ENCODE results near the gene CDKL5.

The CDKL5 gene

GRCh38 chrX:18692541-18692940, 267.1 kb downstream of the CDKL5 start:
- H3K9ac ChIP-seq (ENCODE audit: low read length), result no peak overlapping the region
- no peaks in the 10 kb centered on the region for H3K36me3 ChIP-seq (replicated peaks; ENCODE audit: low read depth, low read length)
- no peaks in the 10 kb centered on the region for H3K27me3 ChIP-seq (ENCODE audit: low read depth, low read length)
- no peaks in the 10 kb centered on the region for H3K9me3 ChIP-seq (ENCODE audit: insufficient read depth, low read length)
- H3K79me2 ChIP-seq (ENCODE audit: low read length), result no peaks in the 10 kb centered on the region
- H3K4me1 ChIP-seq (ENCODE audit: low read length), result no peaks in the 10 kb centered on the region
- TF ChIP-seq CTCF (IDR thresholded peaks at IDR 0.05; ENCODE audit: low read depth, low read length) (no peak), EZH2phosphoT487 (IDR thresholded peaks at IDR 0.05; ENCODE audit: low read depth) (no peak)
- H4K20me1 ChIP-seq (ENCODE audit: insufficient read depth, low read length), result no peaks in the 10 kb centered on the region
- no peak overlapping the region for H2AFZ ChIP-seq (ENCODE audit: low read depth, low read length)
- no peak overlapping the region for H3K4me3 ChIP-seq (ENCODE audit: low read length)
- H3K4me2 ChIP-seq (ENCODE audit: low read length), result no peak overlapping the region
- H3K27ac ChIP-seq (ENCODE audit: low read length), result no peak overlapping the region

- Histone ChIP-seq H3K27me3 (ENCODE audit: low read depth, low read length) (no peaks in the 10 kb centered on the region), H3K9me3 (ENCODE audit: insufficient read depth, low read length) (no peaks in the 10 kb centered on the region), H3K4me3 (ENCODE audit: low read length) (no peak overlapping the region), H3K4me1 (ENCODE audit: low read length) (no peaks in the 10 kb centered on the region), H3K27ac (ENCODE audit: low read length) (no peak overlapping the region), H3K79me2 (ENCODE audit: low read length) (no peaks in the 10 kb centered on the region), H3K4me2 (ENCODE audit: low read length) (no peak overlapping the region), H2AFZ (ENCODE audit: low read depth, low read length) (no peak overlapping the region), H4K20me1 (ENCODE audit: insufficient read depth, low read length) (no peaks in the 10 kb centered on the region), H3K9ac (ENCODE audit: low read length) (no peak overlapping the region), H3K36me3 (replicated peaks; ENCODE audit: low read depth, low read length) (no peaks in the 10 kb centered on the region)
- TF ChIP-seq EZH2phosphoT487 (IDR thresholded peaks at IDR 0.05; ENCODE audit: low read depth), result no peak
- no peak for TF ChIP-seq CTCF (IDR thresholded peaks at IDR 0.05; ENCODE audit: low read depth, low read length)
Measured at GRCh38 chrX:18696653-18697052, 271.2 kb downstream of the CDKL5 start.

- H3K4me1 ChIP-seq (ENCODE audit: low read length), result no peaks in the 10 kb centered on the region
- H3K4me3 ChIP-seq (ENCODE audit: low read length), result no peak overlapping the region
- H2AFZ ChIP-seq (ENCODE audit: low read depth, low read length), result no peak overlapping the region
- H3K9me3 ChIP-seq (ENCODE audit: insufficient read depth, low read length), result no peaks in the 10 kb centered on the region
- no peaks in the 10 kb centered on the region for H4K20me1 ChIP-seq (ENCODE audit: insufficient read depth, low read length)
- TF ChIP-seq CTCF (IDR thresholded peaks at IDR 0.05; ENCODE audit: low read depth, low read length) (no peak), EZH2phosphoT487 (IDR thresholded peaks at IDR 0.05; ENCODE audit: low read depth) (no peak)
- H3K27me3 ChIP-seq (ENCODE audit: low read depth, low read length), result no peaks in the 10 kb centered on the region
- no peak overlapping the region for H3K27ac ChIP-seq (ENCODE audit: low read length)
- H3K9ac ChIP-seq (ENCODE audit: low read length), result no peak overlapping the region
- no peaks in the 10 kb centered on the region for H3K79me2 ChIP-seq (ENCODE audit: low read length)
- H3K36me3 ChIP-seq (replicated peaks; ENCODE audit: low read depth, low read length), result no peaks in the 10 kb centered on the region
- H3K4me2 ChIP-seq (ENCODE audit: low read length), result no peak overlapping the region
Measured at GRCh38 chrX:18698737-18699650, 273.6 kb downstream of the CDKL5 start.

GRCh38 chrX:18701621-18702361, 276.4 kb downstream of the CDKL5 start:
- H3K36me3 ChIP-seq (replicated peaks; ENCODE audit: low read depth, low read length), result no peaks in the 10 kb centered on the region
- no peaks in the 10 kb centered on the region for H3K79me2 ChIP-seq (ENCODE audit: low read length)
- no peak overlapping the region for H3K9ac ChIP-seq (ENCODE audit: low read length)
- H3K27ac ChIP-seq (ENCODE audit: low read length), result no peak overlapping the region
- no peak overlapping the region for H2AFZ ChIP-seq (ENCODE audit: low read depth, low read length)
- TF ChIP-seq EZH2phosphoT487 (IDR thresholded peaks at IDR 0.05; ENCODE audit: low read depth), result no peak
- no peak for TF ChIP-seq CTCF (IDR thresholded peaks at IDR 0.05; ENCODE audit: low read depth, low read length)
- H3K27me3 ChIP-seq (ENCODE audit: low read depth, low read length), result no peaks in the 10 kb centered on the region
- H3K4me1 ChIP-seq (ENCODE audit: low read length), result no peaks in the 10 kb centered on the region
- H3K9me3 ChIP-seq (ENCODE audit: insufficient read depth, low read length), result no peaks in the 10 kb centered on the region
- H3K4me2 ChIP-seq (ENCODE audit: low read length), result no peak overlapping the region
- no peak overlapping the region for H3K4me3 ChIP-seq (ENCODE audit: low read length)
- H4K20me1 ChIP-seq (ENCODE audit: insufficient read depth, low read length), result no peaks in the 10 kb centered on the region

Data from OCI-LY3 (cell line).